Kidney (tissue), 22 donors: Measurements from ENCODE around the gene EIF1AX. TPM values are rescaled to one million over a fixed set of nuclear protein-coding genes. Genes with fewer than 3 reads are reported as not detected.

ENCODE experiments used
- DNase-seq, 5 donors: peaks; one replicate each; pipeline ENCODE4 v3.0.0-alpha.2; 2013 to 2020
- FAIRE-seq: peaks from 2 replicates; lab custom pipeline; 2012; peaks lifted over from hg19 to GRCh38; lab: Jason Lieb, UNC
- H3K27ac ChIP-seq, 2 donors: one replicate each; pipeline ENCODE4 v1.7.0; 2013; ENCODE audit warnings: low read depth in 2 of 2, low read length in 2 of 2, inconsistent platforms in 1 of 2
- H3K27me3 ChIP-seq: one replicate; pipeline ENCODE4 v1.7.1; 2013; ENCODE audit warnings: low read length, inconsistent platforms; ENCODE audit not compliant: control insufficient read depth, insufficient read depth
- H3K36me3 ChIP-seq, 3 donors: one replicate each; pipeline versions ENCODE4 v1.7.0 to v1.7.1; 2013; ENCODE audit warnings: low read length in 3 of 3, control low read depth in 1 of 3, inconsistent platforms in 1 of 3; ENCODE audit not compliant: insufficient read depth in 3 of 3, control insufficient read depth in 2 of 3
- H3K4me1 ChIP-seq, 3 donors: one replicate each; pipeline versions ENCODE4 v1.7.0 to v1.7.1; 2013; ENCODE audit warnings: low read length in 3 of 3, inconsistent platforms in 1 of 3, low read depth in 1 of 3; ENCODE audit not compliant: control insufficient read depth in 2 of 3, insufficient read depth in 2 of 3
- H3K4me3 ChIP-seq, 3 donors: one replicate each; pipeline versions ENCODE4 v1.7.0 to v1.8.1; 2013; ENCODE audit warnings: low read length in 3 of 3, control low read depth in 1 of 3, inconsistent platforms in 1 of 3
- H3K9ac ChIP-seq, 3 donors: one replicate each; pipeline versions ENCODE4 v1.7.0 to v1.7.1; 2013; ENCODE audit warnings: low read length in 3 of 3, control low read depth in 1 of 3, inconsistent platforms in 1 of 3
- H3K9me3 ChIP-seq, 3 donors: one replicate each; pipeline versions ENCODE4 v1.7.0 to v1.7.1; 2013; ENCODE audit warnings: low read length in 3 of 3, control low read depth in 1 of 3, inconsistent platforms in 1 of 3; ENCODE audit not compliant: control insufficient read depth in 2 of 3, insufficient read depth in 1 of 3
- CTCF ChIP-seq: IDR thresholded peaks from 3 replicates; pipeline ENCODE4 v1.5.1; 2012; ENCODE audit warnings: mild to moderate bottlenecking, moderate library complexity, borderline replicate concordance; ENCODE audit not compliant: insufficient read depth; ENCODE audit errors: extremely low read depth
- intact Hi-C: fragments of 100-400 bp; cut with DNase I; formaldehyde crosslinking; loops from one replicate; pipeline ENCODE4 v1.11.1; 2022
- long read RNA-seq, 10 donors: library from polyadenylated mRNA in 1 of 10; unstranded in 1 of 10; transcript quantifications; one replicate each; pipeline ENCODE4 v2.0.0 and lab custom pipeline, GENCODE V29; 2021 to 2026
- polyA plus RNA-seq: library from polyadenylated mRNA; stranded (reverse); fragments of 350-450 nt; fragmentation: Illumina TruSeq; extraction: RNeasy Lipid Tissue Mini Kit (QIAGEN cat#74804); gene quantifications from one replicate; pipeline ENCODE4 v1.2.3, GENCODE V29; 2014; ENCODE audit warnings: low read depth, low replicate concordance; ENCODE audit not compliant: insufficient read depth
- total RNA-seq: library from RNA; stranded (reverse); fragmentation: NEBNext Ultra II Directional; extraction: Animal tissue kit (Norgen Biotek cat#: 25700); gene quantifications from one replicate; pipeline ENCODE4 v1.2.1, GENCODE V29; 2021
- donor health status: control.
- donor health status: control.
- donor health status: control.
- donor health status: control.
- donor health status: control.
- donor health status: DM: yes; HTN: yes; CAD: no.
- donor health status: Normal renal cell carcinoma (clear cell type).

EIF1AX gene
- total RNA-seq, result 104 TPM
- 29.4 TPM for polyA plus RNA-seq
- long read RNA-seq, donor 1, full-length matches to known transcripts, result 24 of 31 reads
- long read RNA-seq, donor 1, partial matches to known transcripts, result 7 of 31 reads
- long read RNA-seq, donor 1, other reads (novel, unspliced or antisense), result 0 of 31 reads
- long read RNA-seq, donor 2, full-length matches to known transcripts, result 50 of 50 reads
- long read RNA-seq, donor 2, partial matches to known transcripts, result 0 of 50 reads
- long read RNA-seq, donor 2, other reads (novel, unspliced or antisense), result 0 of 50 reads
- long read RNA-seq, donor 3, full-length matches to known transcripts, result 70 of 85 reads
- long read RNA-seq, donor 3, partial matches to known transcripts, result 15 of 85 reads
- long read RNA-seq, donor 3, other reads (novel, unspliced or antisense), result 0 of 85 reads
- long read RNA-seq, donor 4, full-length matches to known transcripts, result 55 of 55 reads
- long read RNA-seq, donor 4, partial matches to known transcripts, result 0 of 55 reads
- long read RNA-seq, donor 4, other reads (novel, unspliced or antisense), result 0 of 55 reads
- long read RNA-seq, donor 5, full-length matches to known transcripts, result 2 of 2 reads
- long read RNA-seq, donor 5, partial matches to known transcripts, result 0 of 2 reads
- long read RNA-seq, donor 5, other reads (novel, unspliced or antisense), result 0 of 2 reads
- long read RNA-seq, donor 6, full-length matches to known transcripts, result 74 of 79 reads
- long read RNA-seq, donor 6, partial matches to known transcripts, result 5 of 79 reads
- long read RNA-seq, donor 6, other reads (novel, unspliced or antisense), result 0 of 79 reads
- long read RNA-seq, donor 7, full-length matches to known transcripts, result 46 of 60 reads
- long read RNA-seq, donor 7, partial matches to known transcripts, result 4 of 60 reads
- long read RNA-seq, donor 7, other reads (novel, unspliced or antisense), result 10 of 60 reads
- long read RNA-seq, donor 8, full-length matches to known transcripts, result 27 of 27 reads
- long read RNA-seq, donor 8, partial matches to known transcripts, result 0 of 27 reads
- long read RNA-seq, donor 8, other reads (novel, unspliced or antisense), result 0 of 27 reads
- long read RNA-seq, donor 9, full-length matches to known transcripts, result 17 of 24 reads
- long read RNA-seq, donor 9, partial matches to known transcripts, result 7 of 24 reads
- long read RNA-seq, donor 9, other reads (novel, unspliced or antisense), result 0 of 24 reads
- long read RNA-seq, donor 10, full-length matches to known transcripts, result 28 of 28 reads
- long read RNA-seq, donor 10, partial matches to known transcripts, result 0 of 28 reads
- long read RNA-seq, donor 10, other reads (novel, unspliced or antisense), result 0 of 28 reads

- peak within 1 kb of the TSS; percentile 92 to 93 (median 93) for H3K4me3 ChIP-seq
- no peaks in the 10 kb centered on the region for H3K36me3 ChIP-seq
- H3K9ac ChIP-seq, result peak within 1 kb of the TSS; percentile 80 to 92 (median 81)
- peaks cover 4 to 6% (median 4%) of the 10 kb centered on the region in 3 donors for H3K4me1 ChIP-seq
- FAIRE-seq (peak; percentile 99), DNase-seq (peak; percentile 98 to 100 (median 99))
- no peaks in the 10 kb centered on the region for H3K9me3 ChIP-seq
- no peak for TF ChIP-seq CTCF
- H3K27ac ChIP-seq, result peak within 1 kb of the TSS; percentile 82 to 85
- intact Hi-C loops, result no loop called here
- peaks cover 2% of the 10 kb centered on the region for H3K27me3 ChIP-seq
Measured at GRCh38 chrX:20141281-20142220, at the start of gene EIF1AX. Gene EIF1AX (minus strand): TSS chrX:20141838. CDS start chrX:20141640, 198 bp downstream.

- no peak for FAIRE-seq
Measured at GRCh38 chrX:20189171-20189570, 47.5 kb upstream of the EIF1AX start.

More at GRCh38 chrX:20189171-20189570, 47.5 kb upstream of the EIF1AX start:
- intact Hi-C loops, result no loop called here
- Histone ChIP-seq H3K36me3 (no peaks in the 10 kb centered on the region), H3K9me3 (no peaks in the 10 kb centered on the region), H3K27ac (no peak overlapping the region), H3K4me3 (no peak overlapping the region), H3K4me1 (no peaks in the 10 kb centered on the region), H3K9ac (no peak overlapping the region), H3K27me3 (no peaks in the 10 kb centered on the region)
- no peak for TF ChIP-seq CTCF
- DNase-seq, result no peak
